Amniotic stem cell (primary cell): ENCODE data around the gene CD82.
A peak's percentile ranks its signal among the peaks of the same experiment; 100 is the strongest.

ENCODE experiments used
- DNase-seq: peaks from one replicate; lab custom pipeline; 2025; lab: John Stamatoyannopoulos, UW

CD82 gene

GRCh38 chr11:44617671-44618461 lies 52.4 kb downstream of the CD82 start:
- DNase-seq = no peak

- no peak for DNase-seq
Observed at GRCh38 chr11:44618561-44619425, 53.3 kb downstream of the CD82 start.

- DNase-seq = no peak
Observed at GRCh38 chr11:44620328-44620725, 54.9 kb downstream of the CD82 start.

- peak; percentile 36 for DNase-seq
Observed at GRCh38 chr11:44621140-44621681, 55.7 kb downstream of the CD82 start.

GRCh38 chr11:44621784-44622183 lies 56.3 kb downstream of the CD82 start:
- DNase-seq = no peak

GRCh38 chr11:44622190-44622650 lies 56.8 kb downstream of the CD82 start:
- DNase-seq = no peak

- no peak for DNase-seq
Observed at GRCh38 chr11:44622721-44623258, 57.3 kb downstream of the CD82 start.

- no peak for DNase-seq
Observed at GRCh38 chr11:44623341-44623730, 57.9 kb downstream of the CD82 start.

- DNase-seq = no peak
Observed at GRCh38 chr11:44623731-44624491, 58.4 kb downstream of the CD82 start.

GRCh38 chr11:44624761-44625221 lies 59.3 kb downstream of the CD82 start:
- DNase-seq = no peak

- DNase-seq = no peak
Observed at GRCh38 chr11:44625759-44626523, 60.5 kb downstream of the CD82 start.

- no peak for DNase-seq
Observed at GRCh38 chr11:44626645-44627044, 61.2 kb downstream of the CD82 start.

GRCh38 chr11:44627165-44627789 lies 61.8 kb downstream of the CD82 start:
- no peak for DNase-seq

GRCh38 chr11:44627911-44628729 lies 62.7 kb downstream of the CD82 start:
- no peak for DNase-seq

- DNase-seq = no peak
Observed at GRCh38 chr11:44628730-44629700, 63.6 kb downstream of the CD82 start.

GRCh38 chr11:44629732-44630345 lies 64.4 kb downstream of the CD82 start:
- DNase-seq = no peak

- DNase-seq = no peak
Observed at GRCh38 chr11:44630511-44631210, 65.2 kb downstream of the CD82 start.
